ENCODE data around the gene WDR47.
A peak's percentile ranks its signal among the peaks of the same experiment; 100 is the strongest.
"Not testable (repeated sequence)": the region's sequence is repeated elsewhere in the genome, so short reads cannot be mapped to it uniquely, and the experiment has no call there.

WDR47 gene

DNA sequence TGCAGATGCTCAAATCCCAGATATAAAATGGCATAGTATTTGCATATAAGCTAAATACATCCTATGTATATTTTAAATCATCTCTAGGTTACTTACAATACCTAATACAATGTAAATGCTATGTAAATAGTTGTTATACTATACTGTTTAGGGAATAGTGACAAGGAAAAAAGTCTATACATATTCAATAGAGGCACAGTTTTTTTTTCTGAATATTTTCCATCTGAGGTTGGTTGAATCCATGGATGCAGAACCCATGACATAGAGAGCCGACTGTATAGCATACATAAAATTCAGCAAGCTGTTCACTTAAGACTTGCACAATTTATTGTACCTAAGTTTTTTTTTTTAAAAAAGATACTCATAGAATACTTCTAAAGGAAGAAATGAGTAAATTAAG, 27.4 kb upstream of the WDR47 start:
- H3K36me3 ChIP-seq (replicated peaks), result peaks cover 18% of the 10 kb centered on the region
- H3K27me3 ChIP-seq (ENCODE audit: low read depth), result no peaks in the 10 kb centered on the region
- no peak for DNase-seq (ENCODE audit: low spot score in 2 of 2)
- H3K4me3 ChIP-seq, result no peak overlapping the region
- no peaks in the 10 kb centered on the region for H3K9me3 ChIP-seq
- in situ Hi-C loops (cut with MboI; ENCODE audit: low sequenced_read_pairs), result no loop called here
- no peaks in the 10 kb centered on the region for H3K4me1 ChIP-seq

DNA sequence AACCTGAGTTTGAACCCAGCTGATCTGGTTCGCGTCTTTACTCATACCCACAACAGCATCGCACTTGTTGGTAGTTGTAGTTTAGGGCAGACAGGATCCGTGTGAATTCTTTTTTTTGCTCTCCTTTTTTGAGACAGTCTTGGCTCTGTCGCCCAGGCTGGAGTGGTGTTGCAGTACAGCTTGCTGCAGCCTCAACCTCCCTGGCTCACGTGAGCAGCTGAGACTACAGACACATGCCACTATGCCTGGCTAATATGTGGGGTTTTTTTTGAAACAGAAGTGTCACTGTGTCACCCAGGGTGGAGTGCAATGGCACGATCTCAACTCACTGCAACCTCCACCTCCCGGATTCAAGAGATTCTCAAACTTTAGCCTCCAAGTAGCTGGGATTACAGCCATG, 26.0 kb upstream of the WDR47 start:
- H3K4me3 ChIP-seq, result no peak overlapping the region
- H3K4me1 ChIP-seq, result no peaks in the 10 kb centered on the region
- peaks cover 26% of the 10 kb centered on the region for H3K36me3 ChIP-seq (replicated peaks)
- DNase-seq (ENCODE audit: low spot score in 2 of 2), result no peak
- no peaks in the 10 kb centered on the region for H3K9me3 ChIP-seq
- in situ Hi-C loops (cut with MboI; ENCODE audit: low sequenced_read_pairs), result no loop called here
- H3K27me3 ChIP-seq (ENCODE audit: low read depth), result no peaks in the 10 kb centered on the region

DNA sequence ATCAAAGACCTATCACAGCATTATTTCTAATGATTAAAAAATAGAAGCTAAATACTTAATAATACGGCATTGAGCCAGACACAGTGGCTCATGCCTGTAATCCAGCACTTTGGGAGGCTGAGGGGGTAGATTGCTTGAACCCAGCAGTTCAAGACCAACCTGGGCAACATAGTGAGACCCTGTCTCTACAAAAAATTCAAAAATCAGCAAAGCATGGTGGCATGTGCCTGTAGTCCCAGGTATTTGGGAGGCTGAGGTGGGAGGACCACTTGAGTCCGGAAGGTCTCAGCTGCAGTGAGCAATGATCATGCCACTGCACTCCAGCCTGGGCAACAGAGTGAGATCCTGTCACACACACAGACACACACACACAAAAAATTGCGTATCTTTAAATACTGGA, 23.2 kb upstream of the WDR47 start:
- in situ Hi-C loops (cut with MboI; ENCODE audit: low sequenced_read_pairs), result no loop called here
- no peaks in the 10 kb centered on the region for H3K4me1 ChIP-seq
- no peaks in the 10 kb centered on the region for H3K9me3 ChIP-seq
- H3K4me3 ChIP-seq, result no peak overlapping the region
- DNase-seq (ENCODE audit: low spot score in 2 of 2), result no peak
- H3K36me3 ChIP-seq (replicated peaks), result peaks cover 21% of the 10 kb centered on the region
- no peaks in the 10 kb centered on the region for H3K27me3 ChIP-seq (ENCODE audit: low read depth)

DNA sequence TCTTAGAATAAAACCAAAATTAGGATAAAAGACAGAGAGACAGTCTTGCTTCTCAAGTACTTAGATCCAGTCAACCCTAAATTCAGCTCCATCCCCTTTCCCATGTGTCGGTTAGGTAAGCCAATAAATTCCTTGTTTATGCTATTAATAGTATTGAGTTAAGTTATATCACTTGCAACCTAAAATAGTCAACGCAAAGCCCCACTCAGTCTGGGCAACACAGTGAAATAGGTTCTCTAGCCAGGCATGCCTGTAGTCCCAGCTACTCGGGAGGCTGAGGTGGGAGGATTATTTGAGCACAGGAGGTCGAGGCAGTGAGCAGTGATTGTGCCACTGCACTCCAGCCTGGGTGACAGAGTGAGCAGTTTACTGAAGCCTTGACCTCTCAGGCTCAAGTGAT, 19.3 kb upstream of the WDR47 start:
- in situ Hi-C loops (cut with MboI; ENCODE audit: low sequenced_read_pairs), result no loop called here
- peaks cover 14% of the 10 kb centered on the region for H3K36me3 ChIP-seq (replicated peaks)
- no peaks in the 10 kb centered on the region for H3K4me1 ChIP-seq
- no peak overlapping the region for H3K4me3 ChIP-seq
- H3K27me3 ChIP-seq (ENCODE audit: low read depth), result no peaks in the 10 kb centered on the region
- no peak for DNase-seq (ENCODE audit: low spot score in 2 of 2)
- H3K9me3 ChIP-seq, result no peaks in the 10 kb centered on the region

DNA sequence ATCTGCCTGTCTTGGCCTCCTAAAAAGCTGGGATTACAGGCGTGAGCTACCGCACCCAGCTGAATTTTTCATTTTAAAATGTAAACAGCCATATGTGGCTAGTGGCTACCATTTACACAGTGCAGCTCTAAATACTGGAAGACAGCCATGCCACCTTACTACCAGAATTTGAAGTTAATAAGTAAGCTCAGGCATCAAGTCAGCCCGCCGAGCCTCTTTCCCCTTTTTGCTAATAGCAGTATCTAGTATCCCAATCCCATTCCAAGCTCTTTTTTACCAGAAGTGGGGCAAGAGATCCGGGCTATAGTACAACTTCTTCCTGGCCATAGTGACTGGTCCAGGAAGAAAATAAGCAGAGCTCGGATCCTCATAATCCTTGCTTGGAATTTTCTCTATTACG, 18.8 kb upstream of the WDR47 start:
- DNase-seq (ENCODE audit: low spot score in 2 of 2), result no peak
- Histone ChIP-seq H3K4me1 (no peaks in the 10 kb centered on the region), H3K27me3 (ENCODE audit: low read depth) (no peaks in the 10 kb centered on the region), H3K9me3 (no peaks in the 10 kb centered on the region), H3K36me3 (replicated peaks) (peaks cover 14% of the 10 kb centered on the region), H3K4me3 (no peak overlapping the region)
- in situ Hi-C loops (cut with MboI; ENCODE audit: low sequenced_read_pairs), result no loop called here

- Histone ChIP-seq H3K4me3 (no peak overlapping the region), H3K36me3 (replicated peaks) (peaks cover 5% of the 10 kb centered on the region), H3K9me3 (no peaks in the 10 kb centered on the region), H3K27me3 (ENCODE audit: low read depth) (no peaks in the 10 kb centered on the region), H3K4me1 (no peaks in the 10 kb centered on the region)
- no peak for DNase-seq (ENCODE audit: low spot score in 2 of 2)
- in situ Hi-C loops (cut with MboI; ENCODE audit: low sequenced_read_pairs), result no loop called here
Measured at GRCh38 chr1:109059026-109059425, 17.1 kb upstream of the WDR47 start.

GRCh38 chr1:109056064-109056463, 14.2 kb upstream of the WDR47 start:
- no peak overlapping the region for H3K4me3 ChIP-seq
- no peak for DNase-seq (ENCODE audit: low spot score in 2 of 2)
- H3K36me3 ChIP-seq (replicated peaks), result no peaks in the 10 kb centered on the region
- H3K4me1 ChIP-seq, result no peaks in the 10 kb centered on the region
- no peaks in the 10 kb centered on the region for H3K9me3 ChIP-seq
- no peaks in the 10 kb centered on the region for H3K27me3 ChIP-seq (ENCODE audit: low read depth)
- in situ Hi-C loops (cut with MboI; ENCODE audit: low sequenced_read_pairs), result no loop called here

- in situ Hi-C loops (cut with MboI; ENCODE audit: low sequenced_read_pairs); H3K9me3 ChIP-seq; H3K36me3 ChIP-seq (replicated peaks); DNase-seq (ENCODE audit: low spot score in 2 of 2); H3K27me3 ChIP-seq (ENCODE audit: low read depth); H3K4me1 ChIP-seq; H3K4me3 ChIP-seq: not testable (repeated sequence)
Measured at GRCh38 chr1:109052145-109052544, 10.2 kb upstream of the WDR47 start.

- Histone ChIP-seq H3K36me3 (replicated peaks) (no peaks in the 10 kb centered on the region), H3K27me3 (ENCODE audit: low read depth) (no peaks in the 10 kb centered on the region), H3K9me3 (no peaks in the 10 kb centered on the region), H3K4me1 (no peaks in the 10 kb centered on the region), H3K4me3 (no peak overlapping the region)
- in situ Hi-C loops (cut with MboI; ENCODE audit: low sequenced_read_pairs), result no loop called here
- no peak for DNase-seq (ENCODE audit: low spot score in 2 of 2)
Measured at GRCh38 chr1:109050228-109050995, 8.5 kb upstream of the WDR47 start.

DNA sequence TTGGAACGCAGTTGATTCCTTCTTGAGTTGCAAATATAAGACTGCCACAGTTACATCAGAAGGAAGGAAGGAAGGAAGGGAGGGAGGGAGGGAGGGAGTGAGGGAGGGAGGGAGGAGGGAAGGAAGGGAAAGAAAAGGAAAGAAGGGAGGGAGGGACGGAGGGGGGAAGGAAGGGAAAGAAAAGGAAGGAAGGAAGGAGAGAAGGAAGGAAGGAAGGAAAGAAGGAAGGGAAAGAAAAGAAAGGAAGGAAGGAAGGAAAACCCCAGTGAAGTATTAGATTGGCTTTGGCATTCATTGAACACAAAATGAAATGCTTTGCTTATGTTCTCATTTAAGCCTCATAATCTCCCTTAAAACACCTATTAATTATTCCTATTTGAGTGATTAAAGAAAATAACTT, 6.4 kb upstream of the WDR47 start:
- Histone ChIP-seq H3K4me3 (no peak overlapping the region), H3K9me3 (no peaks in the 10 kb centered on the region), H3K4me1 (no peaks in the 10 kb centered on the region), H3K27me3 (ENCODE audit: low read depth) (no peaks in the 10 kb centered on the region), H3K36me3 (replicated peaks) (no peaks in the 10 kb centered on the region)
- DNase-seq (ENCODE audit: low spot score in 2 of 2), result no peak
- in situ Hi-C loops (cut with MboI; ENCODE audit: low sequenced_read_pairs), result no loop called here

GRCh38 chr1:109047339-109047738, 5.4 kb upstream of the WDR47 start:
- no peaks in the 10 kb centered on the region for H3K36me3 ChIP-seq (replicated peaks)
- H3K4me1 ChIP-seq, result no peaks in the 10 kb centered on the region
- H3K27me3 ChIP-seq (ENCODE audit: low read depth), result no peaks in the 10 kb centered on the region
- H3K4me3 ChIP-seq, result no peak overlapping the region
- in situ Hi-C loops (cut with MboI; ENCODE audit: low sequenced_read_pairs), result no loop called here
- DNase-seq (ENCODE audit: low spot score in 2 of 2), result no peak
- H3K9me3 ChIP-seq, result no peaks in the 10 kb centered on the region

- H3K4me3 ChIP-seq, result no peak overlapping the region
- DNase-seq (ENCODE audit: low spot score in 2 of 2), result no peak
- in situ Hi-C loops (cut with MboI; ENCODE audit: low sequenced_read_pairs), result no loop called here
- peaks cover 1% of the 10 kb centered on the region for H3K36me3 ChIP-seq (replicated peaks)
- no peaks in the 10 kb centered on the region for H3K27me3 ChIP-seq (ENCODE audit: low read depth)
- H3K9me3 ChIP-seq, result no peaks in the 10 kb centered on the region
- H3K4me1 ChIP-seq, result no peaks in the 10 kb centered on the region
Measured at GRCh38 chr1:109046671-109047070, 4.8 kb upstream of the WDR47 start.

DNA sequence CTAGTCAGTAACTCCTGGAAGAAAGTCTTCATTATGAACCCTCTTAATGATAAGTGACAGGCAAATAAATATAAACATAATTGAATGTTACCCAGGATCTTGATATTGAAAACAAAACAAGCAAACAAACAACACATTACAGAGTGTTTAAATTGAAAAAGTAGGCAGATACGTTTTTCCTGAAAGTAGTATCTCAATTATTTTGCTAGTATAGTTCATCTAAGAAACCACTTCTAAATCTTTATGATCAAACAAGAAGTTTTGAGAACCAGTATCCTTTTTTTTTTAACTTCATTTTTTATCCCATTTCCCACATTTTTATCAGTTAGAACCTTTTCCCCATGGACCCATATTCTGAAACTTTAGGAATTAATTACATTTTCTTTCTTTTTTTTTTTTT, 3.7 kb upstream of the WDR47 start:
- H3K36me3 ChIP-seq (replicated peaks), result peaks cover 3% of the 10 kb centered on the region
- in situ Hi-C loops (cut with MboI; ENCODE audit: low sequenced_read_pairs), result no loop called here
- H3K4me1 ChIP-seq, result no peaks in the 10 kb centered on the region
- DNase-seq (ENCODE audit: low spot score in 2 of 2), result no peak
- H3K4me3 ChIP-seq, result no peak overlapping the region
- no peaks in the 10 kb centered on the region for H3K9me3 ChIP-seq
- no peaks in the 10 kb centered on the region for H3K27me3 ChIP-seq (ENCODE audit: low read depth)

GRCh38 chr1:109040989-109041620, 797 bp downstream of the WDR47 start:
- no peaks in the 10 kb centered on the region for H3K27me3 ChIP-seq (ENCODE audit: low read depth)
- in situ Hi-C loops (cut with MboI; ENCODE audit: low sequenced_read_pairs), result no loop called here
- H3K4me3 ChIP-seq, result peak overlapping the region; percentile 89
- peak in 1 of 2 experiments; percentile 46 for DNase-seq (ENCODE audit: low spot score in 2 of 2)
- H3K36me3 ChIP-seq (replicated peaks), result peaks cover 3% of the 10 kb centered on the region
- H3K9me3 ChIP-seq, result no peaks in the 10 kb centered on the region
- peaks cover 6% of the 10 kb centered on the region for H3K4me1 ChIP-seq

GRCh38 chr1:109040627-109040988, 1.3 kb downstream of the WDR47 start:
- H3K4me1 ChIP-seq, result peaks cover 9% of the 10 kb centered on the region
- no peaks in the 10 kb centered on the region for H3K9me3 ChIP-seq
- in situ Hi-C loops (cut with MboI; ENCODE audit: low sequenced_read_pairs), result no loop called here
- peaks cover 3% of the 10 kb centered on the region for H3K36me3 ChIP-seq (replicated peaks)
- peak in 1 of 2 experiments; percentile 36 for DNase-seq (ENCODE audit: low spot score in 2 of 2)
- no peaks in the 10 kb centered on the region for H3K27me3 ChIP-seq (ENCODE audit: low read depth)
- peak overlapping the region; percentile 89 for H3K4me3 ChIP-seq
